HepG2 (cell line): ENCODE results near the gene EHBP1. TPM values are rescaled to one million over a fixed set of nuclear protein-coding genes. Genes with fewer than 3 reads are reported as not detected.
A peak's percentile ranks its signal among the peaks of the same experiment; 100 is the strongest.

Experiments
- AGO1 ChIP-seq: fragments of 200-400 bp; formaldehyde crosslinking; IDR thresholded peaks from 2 replicates; pipeline ENCODE4 v1.6.1; 2017; ENCODE audit warnings: mild to moderate bottlenecking, low read depth, low read length, moderate library complexity; ENCODE audit not compliant: poor library complexity, severe bottlenecking
- NCOR1 ChIP-seq: fragments of 200-600 bp; sonication (generic); IDR thresholded peaks from 2 replicates; pipeline ENCODE4 v1.7.0; 2017; ENCODE audit warnings: antibody characterized with exemption, low read length, borderline replicate concordance
- NKX3-1 ChIP-seq: sonication (generic); formaldehyde crosslinking; IDR thresholded peaks from 2 replicates; pipeline ENCODE4 v1.5.0; 2020; ENCODE audit warnings: missing genetic modification reagents
- PHF5A ChIP-seq: IDR thresholded peaks from one replicate; pipeline ENCODE4 v1.6.1; 2018; ENCODE audit warnings: low read depth, missing genetic modification reagents; ENCODE audit not compliant: unreplicated experiment
- STAG1 ChIP-seq: sonication (generic); formaldehyde crosslinking; IDR thresholded peaks from 2 replicates; pipeline ENCODE4 v1.4.0; 2020; ENCODE audit warnings: missing genetic modification reagents
- ZBTB1 ChIP-seq: sonication (generic); formaldehyde crosslinking; IDR thresholded peaks from 2 replicates; pipeline ENCODE4 v1.4.0; 2020; ENCODE audit warnings: missing genetic modification reagents, borderline replicate concordance
- ZNF143 ChIP-seq: sonication (generic); formaldehyde crosslinking; IDR thresholded peaks from 2 replicates; pipeline ENCODE4 v1.4.0; 2020; ENCODE audit warnings: missing genetic modification reagents
- ZNF263 ChIP-seq: sonication (generic); formaldehyde crosslinking; IDR thresholded peaks from 2 replicates; pipeline ENCODE4 v1.4.0; 2020; ENCODE audit warnings: missing genetic modification reagents
- ZNF382 ChIP-seq: sonication (generic); formaldehyde crosslinking; IDR thresholded peaks from 2 replicates; pipeline ENCODE4 v1.5.0; 2020; ENCODE audit warnings: missing genetic modification reagents, mild to moderate bottlenecking, borderline replicate concordance
- ZNF619 ChIP-seq: sonication (generic); formaldehyde crosslinking; IDR thresholded peaks from 2 replicates; pipeline ENCODE4 v1.4.0; 2020; ENCODE audit warnings: mild to moderate bottlenecking, missing genetic modification reagents
- ZNF773 ChIP-seq: sonication (generic); formaldehyde crosslinking; IDR thresholded peaks from 2 replicates; pipeline ENCODE4 v1.4.0; 2020; ENCODE audit warnings: missing genetic modification reagents, borderline replicate concordance
- ZNF788 ChIP-seq: sonication (generic); formaldehyde crosslinking; IDR thresholded peaks from 2 replicates; pipeline ENCODE4 v1.5.0; 2020; ENCODE audit warnings: mild to moderate bottlenecking, missing genetic modification reagents, borderline replicate concordance
- ZNF878 ChIP-seq: sonication (generic); formaldehyde crosslinking; IDR thresholded peaks from 2 replicates; pipeline ENCODE4 v1.8.1; 2023; ENCODE audit warnings: mild to moderate bottlenecking, missing genetic modification reagents, moderate library complexity
- polyA plus RNA-seq, 8 experiments: library from polyadenylated mRNA; depleted of rRNA in 3 of 8; stranded (reverse) in 7 of 8; unstranded in 1 of 8; fragments of >200 nt; fragmentation: Illumina TruSeq in 4 of 8; extraction: Trizol in 4 of 8; gene quantifications; 2 replicates each; pipeline versions ENCODE4 v1.2.1 to v1.2.3, GENCODE V29; 2011 to 2016; ENCODE audit warnings: low read depth in 4 of 8, missing spikeins in 1 of 8, mixed read lengths in 1 of 8; ENCODE audit not compliant: insufficient read depth in 1 of 8
- total RNA-seq, 5 experiments: library from RNA; depleted of rRNA; stranded (reverse); fragments of >200 nt; fragmentation: Illumina TruSeq; extraction: Trizol; gene quantifications; 2 replicates each; pipeline ENCODE4 v1.2.3, GENCODE V29; 2016; ENCODE audit warnings: low read depth in 1 of 5
- TF ChIP-seq, protein P1 (sequence below), 2 experiments: fragments of 450-650 bp in 1 of 2; sonication (generic) in 1 of 2; formaldehyde crosslinking in 1 of 2; IDR thresholded peaks; 2 replicates each; pipeline versions ENCODE4 v1.6.1 to v1.8.0; 2016 to 2022; ENCODE audit warnings: antibody characterized with exemption in 1 of 2, mild to moderate bottlenecking in 1 of 2, missing genetic modification reagents in 1 of 2
- TF ChIP-seq, protein P2 (sequence below): sonication (generic); formaldehyde crosslinking; IDR thresholded peaks from 2 replicates; pipeline ENCODE4 v1.9.0; 2021; ENCODE audit warnings: missing genetic modification reagents, borderline replicate concordance
- TF ChIP-seq, protein P3 (sequence below): IDR thresholded peaks from 2 replicates; pipeline ENCODE4 v1.6.1; 2012; ENCODE audit warnings: low read depth, low read length, improper control_type of control experiment

Gene EHBP1
- total and polyA plus RNA-seq, 2 of the 13 experiments (the other 11 are each of a cell fraction or from before 2014, with no cell fraction given): 93.5 to 146 TPM

DNA sequence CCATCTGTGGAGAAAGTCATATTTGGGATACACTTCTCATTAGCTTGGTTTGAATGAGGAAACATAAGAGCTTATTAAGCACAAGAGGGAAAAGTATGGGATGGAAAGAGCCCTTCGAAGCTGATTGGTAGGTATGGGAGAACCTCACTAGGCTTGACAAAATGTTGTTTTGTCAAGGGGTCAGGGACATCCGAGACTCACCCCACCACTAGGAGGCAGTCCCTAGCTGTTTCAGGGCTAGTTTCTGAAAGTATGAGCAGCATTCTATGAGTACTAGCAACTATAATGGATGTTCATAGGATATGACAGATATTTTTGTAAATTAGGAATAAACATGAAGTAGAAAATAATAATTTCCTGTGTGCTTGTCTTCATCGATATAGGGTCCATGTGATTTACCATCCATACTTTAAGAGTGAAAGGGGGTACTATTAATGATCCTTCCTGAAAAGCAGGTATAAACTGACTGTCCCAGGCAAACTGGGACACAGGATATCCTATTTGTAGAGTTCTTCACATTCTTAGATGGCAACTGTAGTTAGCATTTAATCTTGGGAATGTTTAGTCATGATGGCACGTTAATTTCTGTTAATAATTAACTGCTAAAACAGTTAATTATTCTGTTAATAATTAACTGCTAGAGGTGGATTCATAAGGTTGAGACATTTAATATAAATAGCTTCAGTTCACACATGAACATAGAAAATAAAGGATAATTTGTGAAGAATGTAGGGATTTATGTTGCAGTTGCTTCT is 373.5 kb downstream of the EHBP1 start (continued):
- no peak for TF ChIP-seq ZNF878 (CRISPR knock-in tag)
- TF ChIP-seq, protein P1, sequence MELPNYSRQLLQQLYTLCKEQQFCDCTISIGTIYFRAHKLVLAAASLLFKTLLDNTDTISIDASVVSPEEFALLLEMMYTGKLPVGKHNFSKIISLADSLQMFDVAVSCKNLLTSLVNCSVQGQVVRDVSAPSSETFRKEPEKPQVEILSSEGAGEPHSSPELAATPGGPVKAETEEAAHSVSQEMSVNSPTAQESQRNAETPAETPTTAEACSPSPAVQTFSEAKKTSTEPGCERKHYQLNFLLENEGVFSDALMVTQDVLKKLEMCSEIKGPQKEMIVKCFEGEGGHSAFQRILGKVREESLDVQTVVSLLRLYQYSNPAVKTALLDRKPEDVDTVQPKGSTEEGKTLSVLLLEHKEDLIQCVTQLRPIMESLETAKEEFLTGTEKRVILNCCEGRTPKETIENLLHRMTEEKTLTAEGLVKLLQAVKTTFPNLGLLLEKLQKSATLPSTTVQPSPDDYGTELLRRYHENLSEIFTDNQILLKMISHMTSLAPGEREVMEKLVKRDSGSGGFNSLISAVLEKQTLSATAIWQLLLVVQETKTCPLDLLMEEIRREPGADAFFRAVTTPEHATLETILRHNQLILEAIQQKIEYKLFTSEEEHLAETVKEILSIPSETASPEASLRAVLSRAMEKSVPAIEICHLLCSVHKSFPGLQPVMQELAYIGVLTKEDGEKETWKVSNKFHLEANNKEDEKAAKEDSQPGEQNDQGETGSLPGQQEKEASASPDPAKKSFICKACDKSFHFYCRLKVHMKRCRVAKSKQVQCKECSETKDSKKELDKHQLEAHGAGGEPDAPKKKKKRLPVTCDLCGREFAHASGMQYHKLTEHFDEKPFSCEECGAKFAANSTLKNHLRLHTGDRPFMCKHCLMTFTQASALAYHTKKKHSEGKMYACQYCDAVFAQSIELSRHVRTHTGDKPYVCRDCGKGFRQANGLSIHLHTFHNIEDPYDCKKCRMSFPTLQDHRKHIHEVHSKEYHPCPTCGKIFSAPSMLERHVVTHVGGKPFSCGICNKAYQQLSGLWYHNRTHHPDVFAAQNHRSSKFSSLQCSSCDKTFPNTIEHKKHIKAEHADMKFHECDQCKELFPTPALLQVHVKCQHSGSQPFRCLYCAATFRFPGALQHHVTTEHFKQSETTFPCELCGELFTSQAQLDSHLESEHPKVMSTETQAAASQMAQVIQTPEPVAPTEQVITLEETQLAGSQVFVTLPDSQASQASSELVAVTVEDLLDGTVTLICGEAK (IDR thresholded peaks at IDR 0.05): no peak
- TF ChIP-seq, protein P1 (CRISPR knock-in tag; IDR thresholded peaks at IDR 0.05): no peak
- TF ChIP-seq ZNF788 (CRISPR knock-in tag): no peak
- peak; percentile 91 for TF ChIP-seq STAG1 (CRISPR knock-in tag)
- TF ChIP-seq ZNF773: no peak
- no peak for TF ChIP-seq NKX3-1
- TF ChIP-seq, protein P2, sequence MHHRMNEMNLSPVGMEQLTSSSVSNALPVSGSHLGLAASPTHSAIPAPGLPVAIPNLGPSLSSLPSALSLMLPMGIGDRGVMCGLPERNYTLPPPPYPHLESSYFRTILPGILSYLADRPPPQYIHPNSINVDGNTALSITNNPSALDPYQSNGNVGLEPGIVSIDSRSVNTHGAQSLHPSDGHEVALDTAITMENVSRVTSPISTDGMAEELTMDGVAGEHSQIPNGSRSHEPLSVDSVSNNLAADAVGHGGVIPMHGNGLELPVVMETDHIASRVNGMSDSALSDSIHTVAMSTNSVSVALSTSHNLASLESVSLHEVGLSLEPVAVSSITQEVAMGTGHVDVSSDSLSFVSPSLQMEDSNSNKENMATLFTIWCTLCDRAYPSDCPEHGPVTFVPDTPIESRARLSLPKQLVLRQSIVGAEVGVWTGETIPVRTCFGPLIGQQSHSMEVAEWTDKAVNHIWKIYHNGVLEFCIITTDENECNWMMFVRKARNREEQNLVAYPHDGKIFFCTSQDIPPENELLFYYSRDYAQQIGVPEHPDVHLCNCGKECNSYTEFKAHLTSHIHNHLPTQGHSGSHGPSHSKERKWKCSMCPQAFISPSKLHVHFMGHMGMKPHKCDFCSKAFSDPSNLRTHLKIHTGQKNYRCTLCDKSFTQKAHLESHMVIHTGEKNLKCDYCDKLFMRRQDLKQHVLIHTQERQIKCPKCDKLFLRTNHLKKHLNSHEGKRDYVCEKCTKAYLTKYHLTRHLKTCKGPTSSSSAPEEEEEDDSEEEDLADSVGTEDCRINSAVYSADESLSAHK (CRISPR knock-in tag): no peak
- no peak for TF ChIP-seq ZNF382
- TF ChIP-seq ZNF263 (CRISPR knock-in tag): no peak
- TF ChIP-seq, protein P3, sequence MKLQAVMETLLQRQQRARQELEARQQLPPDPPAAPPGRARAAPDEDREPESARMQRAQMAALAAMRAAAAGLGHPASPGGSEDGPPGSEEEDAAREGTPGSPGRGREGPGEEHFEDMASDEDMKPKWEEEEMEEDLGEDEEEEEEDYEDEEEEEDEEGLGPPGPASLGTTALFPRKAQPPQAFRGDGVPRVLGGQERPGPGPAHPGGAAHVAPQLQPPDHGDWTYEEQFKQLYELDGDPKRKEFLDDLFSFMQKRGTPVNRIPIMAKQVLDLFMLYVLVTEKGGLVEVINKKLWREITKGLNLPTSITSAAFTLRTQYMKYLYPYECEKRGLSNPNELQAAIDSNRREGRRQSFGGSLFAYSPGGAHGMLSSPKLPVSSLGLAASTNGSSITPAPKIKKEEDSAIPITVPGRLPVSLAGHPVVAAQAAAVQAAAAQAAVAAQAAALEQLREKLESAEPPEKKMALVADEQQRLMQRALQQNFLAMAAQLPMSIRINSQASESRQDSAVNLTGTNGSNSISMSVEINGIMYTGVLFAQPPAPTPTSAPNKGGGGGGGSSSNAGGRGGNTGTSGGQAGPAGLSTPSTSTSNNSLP: peak; percentile 23; the same call in 1 of the 2 replicates
- no peak for TF ChIP-seq ZNF619 (CRISPR knock-in tag)
- peak; percentile 52; the same call in 1 of the 2 replicates for TF ChIP-seq NCOR1
- TF ChIP-seq PHF5A (CRISPR knock-in tag): no peak
- TF ChIP-seq AGO1: no peak
- TF ChIP-seq ZBTB1 (CRISPR knock-in tag): no peak
- TF ChIP-seq ZNF143 (CRISPR knock-in tag): no peak
